GM18511 (cell line): ENCODE results near the gene NALF2.

Experiments used
- ATAC-seq: cut with Tn5 transposase; IDR thresholded peaks from one replicate; pipeline ENCODE4 v1.9.1; 2021; ENCODE audit warnings: mild to moderate bottlenecking, moderate library complexity; ENCODE audit not compliant: unreplicated experiment

NALF2 gene

DNA sequence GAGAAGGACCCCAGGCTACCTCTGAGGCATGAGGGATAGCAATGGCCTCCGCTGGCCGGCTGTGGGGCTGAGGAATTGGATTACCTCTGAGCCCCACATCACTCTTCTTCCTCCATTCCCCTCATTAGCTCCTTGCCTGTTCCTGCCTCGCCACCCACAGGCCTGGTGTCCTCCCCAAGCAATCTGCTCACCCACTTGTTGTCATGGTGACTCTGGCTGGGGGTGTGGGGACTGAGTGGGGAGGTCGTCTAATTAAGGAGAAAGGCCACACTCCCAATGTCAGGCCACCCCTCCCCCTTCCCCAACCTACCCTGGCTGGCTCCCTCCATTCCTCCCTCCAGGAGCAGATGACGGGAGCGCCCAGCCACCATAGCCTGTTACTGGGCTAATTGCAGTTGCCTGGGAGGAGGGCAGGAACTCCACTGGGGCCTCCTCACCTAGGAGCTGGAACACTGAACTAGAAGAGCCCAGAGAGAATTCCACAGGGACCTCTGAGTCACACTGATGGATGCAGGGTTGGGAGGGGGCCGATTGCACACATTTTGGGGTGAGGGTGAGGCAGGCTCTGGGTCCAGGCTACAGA, 20.7 kb downstream of the NALF2 start:
- no peak for ATAC-seq

- ATAC-seq, result no peak
Measured at GRCh38 chrX:69530306-69530705, 26.2 kb downstream of the NALF2 start.

- ATAC-seq, result no peak
Measured at GRCh38 chrX:69531031-69531755, 27.1 kb downstream of the NALF2 start.

- ATAC-seq, result no peak
Measured at GRCh38 chrX:69535661-69536060, 31.5 kb downstream of the NALF2 start.

- peak; percentile 87 for ATAC-seq
Measured at GRCh38 chrX:69538321-69538876, 34.3 kb downstream of the NALF2 start.

- peak; percentile 71 for ATAC-seq
Measured at GRCh38 chrX:69539437-69539836, 35.3 kb downstream of the NALF2 start.

GRCh38 chrX:69541956-69542355, 37.8 kb downstream of the NALF2 start:
- no peak for ATAC-seq

GRCh38 chrX:69543572-69543971, 39.4 kb downstream of the NALF2 start:
- ATAC-seq, result no peak

DNA sequence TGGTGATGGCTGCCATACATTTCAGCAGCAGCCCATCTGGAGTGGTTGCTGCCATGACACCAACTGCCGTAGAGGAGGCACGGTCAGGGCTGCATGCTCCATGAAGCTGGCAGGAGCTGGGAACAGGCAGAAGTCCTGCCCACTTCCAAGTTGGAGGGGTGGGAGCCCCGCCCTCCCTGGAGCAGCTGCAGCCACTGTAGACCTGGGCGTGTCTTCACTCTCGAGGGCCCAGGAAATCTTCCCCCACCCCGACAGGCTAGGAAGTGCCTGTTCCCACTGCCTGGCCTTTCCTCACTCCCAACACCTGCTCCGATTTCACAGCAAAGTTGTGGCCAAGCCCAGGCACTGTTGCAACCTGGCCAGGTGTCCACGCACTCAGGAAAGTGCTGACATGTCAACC, 42.3 kb downstream of the NALF2 start:
- no peak for ATAC-seq

DNA sequence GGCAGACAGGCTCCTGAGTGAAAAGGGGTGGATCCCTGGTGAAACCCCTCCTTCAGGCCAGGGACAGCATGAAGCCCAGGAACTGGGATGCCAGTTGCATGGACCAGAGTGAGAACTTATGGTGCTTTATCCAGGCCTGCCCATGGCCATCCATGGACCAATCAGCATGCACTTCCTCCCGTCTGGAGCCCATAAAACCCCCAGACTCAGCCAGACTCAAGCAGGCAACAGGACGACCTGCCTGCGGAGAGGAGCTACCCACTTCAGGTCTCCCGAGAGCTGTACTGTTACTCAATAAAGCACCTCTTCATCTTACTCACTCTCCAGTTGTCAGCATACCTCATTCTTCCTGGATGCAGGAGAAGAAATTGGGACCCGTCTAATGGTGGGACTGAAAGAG, 42.9 kb downstream of the NALF2 start:
- ATAC-seq, result no peak

- ATAC-seq, result no peak
Measured at GRCh38 chrX:69551421-69552009, 47.4 kb downstream of the NALF2 start.

DNA sequence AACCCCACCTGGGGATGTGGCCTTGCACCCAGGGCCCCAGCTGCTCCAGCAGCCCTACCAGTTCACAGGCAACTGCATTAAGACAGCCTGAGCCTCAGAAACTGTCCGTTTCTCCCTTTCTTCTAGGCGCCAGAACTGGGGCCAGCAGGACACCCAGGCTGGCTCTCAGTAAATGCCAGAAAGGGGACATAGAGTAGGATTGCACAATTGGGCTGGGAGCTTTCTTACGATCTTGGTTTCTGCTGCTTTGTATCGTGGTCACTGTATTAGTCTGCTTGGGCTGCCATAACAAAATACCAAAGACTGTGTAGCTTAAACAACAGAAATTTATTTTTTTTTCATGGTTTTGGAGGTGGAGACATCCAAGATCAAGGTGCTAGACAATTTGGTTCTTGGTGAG, 48.4 kb downstream of the NALF2 start:
- ATAC-seq, result no peak
